K562 (cell line): ENCODE results near the gene DSE. TPM values are rescaled to one million over a fixed set of nuclear protein-coding genes. Genes with fewer than 3 reads are reported as not detected.

Experiments
- BACH1 ChIP-seq: fragments of 200-800 bp; sonication (Bioruptor generic); IDR thresholded peaks from 2 replicates; pipeline ENCODE4 v1.6.1; 2016; ENCODE audit warnings: missing genetic modification characterization, missing compliant biosample characterization
- CEBPB ChIP-seq: fragments of 450-650 bp; IDR thresholded peaks from 2 replicates; pipeline ENCODE4 v1.6.1; 2016; ENCODE audit warnings: missing genetic modification characterization, missing compliant biosample characterization
- CEBPG ChIP-seq, 3 experiments: fragments of 200-800 bp in 1 of 3; sonication (Bioruptor generic) in 1 of 3; sonication (generic) in 1 of 3; formaldehyde crosslinking in 1 of 3; IDR thresholded peaks in 2 of 3; conservative IDR thresholded peaks in 1 of 3; 2 replicates each; pipeline versions ENCODE4 v1.6.1 to v1.8.0; 2016 to 2022; ENCODE audit warnings: missing compliant biosample characterization in 2 of 3, missing genetic modification characterization in 2 of 3, mild to moderate bottlenecking in 1 of 3, missing genetic modification reagents in 1 of 3
- CHCHD3 ChIP-seq: fragments of 250-450 bp; sonication (Bioruptor Pico); IDR thresholded peaks from 2 replicates; pipeline ENCODE4 v2.1.2; 2022; ENCODE audit warnings: mild to moderate bottlenecking
- CREBBP ChIP-seq: IDR thresholded peaks from one replicate; pipeline ENCODE4 v1.6.1; 2012; ENCODE audit warnings: low read depth, mild to moderate bottlenecking, control low read depth, inconsistent platforms, low read length
- MAFF ChIP-seq: IDR thresholded peaks from 2 replicates; pipeline ENCODE4 v1.6.1; 2012; ENCODE audit warnings: low read length, improper control_type of control experiment
- MYNN ChIP-seq, 2 experiments: sonication (generic); formaldehyde crosslinking in 1 of 2; IDR thresholded peaks; 2 replicates each; pipeline versions ENCODE4 v1.5.0 to v1.6.1; 2016 to 2020; ENCODE audit warnings: antibody characterized with exemption in 1 of 2, missing genetic modification reagents in 1 of 2
- SMARCA4 ChIP-seq: fragments of 450-650 bp; IDR thresholded peaks from 2 replicates; pipeline ENCODE4 v1.6.1; 2016
- TGIF2 ChIP-seq: sonication (generic); formaldehyde crosslinking; IDR thresholded peaks from 2 replicates; pipeline ENCODE4 v1.8.1; 2022; ENCODE audit warnings: mild to moderate bottlenecking, missing genetic modification reagents, moderate library complexity
- TOE1 ChIP-seq, 2 experiments: fragments of 450-650 bp in 1 of 2; sonication (generic) in 1 of 2; formaldehyde crosslinking in 1 of 2; IDR thresholded peaks; 2 replicates each; pipeline versions ENCODE4 v1.7.1 to v1.8.0; 2016 to 2022; ENCODE audit warnings: borderline replicate concordance in 2 of 2, mild to moderate bottlenecking in 2 of 2, antibody characterized with exemption in 1 of 2, inconsistent platforms in 1 of 2, low read depth in 1 of 2, missing genetic modification reagents in 1 of 2, moderate library complexity in 1 of 2
- ZFP30 ChIP-seq: fragments of 250-450 bp; sonication (Bioruptor Pico); IDR thresholded peaks from 2 replicates; pipeline ENCODE4 v1.8.0; 2022; ENCODE audit warnings: moderate library complexity, mild to moderate bottlenecking, inconsistent platforms, borderline replicate concordance
- ZNF239 ChIP-seq: fragments of 250-450 bp; sonication (Bioruptor Pico); IDR thresholded peaks from 2 replicates; pipeline ENCODE4 v1.4.0; 2020; ENCODE audit warnings: mild to moderate bottlenecking
- ZNF3 ChIP-seq: fragments of 250-450 bp; sonication (Bioruptor Pico); IDR thresholded peaks from 2 replicates; pipeline ENCODE4 v1.5.0; 2021; ENCODE audit warnings: mild to moderate bottlenecking, moderate library complexity
- ZNF431 ChIP-seq: sonication (generic); formaldehyde crosslinking; IDR thresholded peaks from 2 replicates; pipeline ENCODE4 v1.8.0; 2022; ENCODE audit warnings: mild to moderate bottlenecking, missing genetic modification reagents
- ZNF707 ChIP-seq: fragments of 250-450 bp; sonication (Bioruptor Pico); conservative IDR thresholded peaks from 2 replicates; pipeline ENCODE4 v1.8.0; 2022; ENCODE audit warnings: inconsistent platforms, mild to moderate bottlenecking, moderate library complexity
- ZNF76 ChIP-seq: fragments of 250-450 bp; sonication (Bioruptor Pico); IDR thresholded peaks from 2 replicates; pipeline ENCODE4 v1.4.0; 2020; ENCODE audit warnings: mild to moderate bottlenecking, moderate library complexity, borderline replicate concordance
- ZNF778 ChIP-seq: fragments of 450-650 bp; formaldehyde crosslinking; IDR thresholded peaks from 2 replicates; pipeline ENCODE4 v1.4.0; 2020; ENCODE audit warnings: mild to moderate bottlenecking, moderate library complexity
- ZNF830 ChIP-seq: fragments of 250-450 bp; sonication (Bioruptor Pico); IDR thresholded peaks from 2 replicates; pipeline ENCODE4 v1.5.0; 2021; ENCODE audit warnings: mild to moderate bottlenecking
- polyA plus RNA-seq, 8 experiments: library from polyadenylated mRNA; depleted of rRNA in 4 of 8; stranded (reverse) in 5 of 8; unstranded in 3 of 8; fragments of >200 nt; fragmentation: Nextera tagmentation in 2 of 8; fragmentation: Illumina TruSeq in 1 of 8; extraction: Ambion mirVana in 2 of 8; extraction: Trizol in 1 of 8; gene quantifications; 2 replicates each; pipeline versions ENCODE4 v1.2.1 to v1.2.3, GENCODE V29; 2011 to 2014; ENCODE audit warnings: inconsistent platforms in 1 of 8, missing spikeins in 1 of 8
- total RNA-seq, 7 experiments: library from RNA; depleted of rRNA in 6 of 7; stranded (reverse); fragments of >200 nt in 6 of 7; fragmentation: Illumina TruSeq in 2 of 7; extraction: Trizol in 2 of 7; gene quantifications; 2 replicates each; pipeline versions ENCODE4 v1.2.1 to v1.2.3, GENCODE V29; 2011 to 2021; ENCODE audit warnings: low replicate concordance in 1 of 7
- TF ChIP-seq, protein P1 (sequence below): fragments of 450-650 bp; IDR thresholded peaks from 2 replicates; pipeline ENCODE4 v1.7.0; 2016; ENCODE audit warnings: borderline replicate concordance
- TF ChIP-seq, protein P2 (sequence below): sonication (generic); formaldehyde crosslinking; IDR thresholded peaks from 2 replicates; pipeline ENCODE4 v1.8.0; 2022; ENCODE audit warnings: mild to moderate bottlenecking, missing genetic modification reagents
- TF ChIP-seq, protein P3 (sequence below), 2 experiments: IDR thresholded peaks; 2 replicates each; pipeline ENCODE4 v1.6.1; 2011; ENCODE audit warnings: borderline replicate concordance in 1 of 2, control low read depth in 1 of 2, low read depth in 1 of 2, low read length in 1 of 2, mild to moderate bottlenecking in 1 of 2, mixed read lengths in 1 of 2, moderate library complexity in 1 of 2; ENCODE audit not compliant: insufficient read depth in 1 of 2, insufficient read length in 1 of 2, poor library complexity in 1 of 2, severe bottlenecking in 1 of 2; ENCODE audit errors: extremely low read depth in 1 of 2
- TF ChIP-seq, protein P4 (sequence below): fragments of 450-650 bp; IDR thresholded peaks from one replicate; pipeline ENCODE4 v1.6.1; 2018; ENCODE audit warnings: mild to moderate bottlenecking, moderate library complexity; ENCODE audit not compliant: partially characterized antibody

Gene DSE
- total and polyA plus RNA-seq, 9 of the 15 experiments (the other 6 are each of a cell fraction or from before 2014, with no cell fraction given): 0.49 to 1.7 (median 0.79) TPM

DNA sequence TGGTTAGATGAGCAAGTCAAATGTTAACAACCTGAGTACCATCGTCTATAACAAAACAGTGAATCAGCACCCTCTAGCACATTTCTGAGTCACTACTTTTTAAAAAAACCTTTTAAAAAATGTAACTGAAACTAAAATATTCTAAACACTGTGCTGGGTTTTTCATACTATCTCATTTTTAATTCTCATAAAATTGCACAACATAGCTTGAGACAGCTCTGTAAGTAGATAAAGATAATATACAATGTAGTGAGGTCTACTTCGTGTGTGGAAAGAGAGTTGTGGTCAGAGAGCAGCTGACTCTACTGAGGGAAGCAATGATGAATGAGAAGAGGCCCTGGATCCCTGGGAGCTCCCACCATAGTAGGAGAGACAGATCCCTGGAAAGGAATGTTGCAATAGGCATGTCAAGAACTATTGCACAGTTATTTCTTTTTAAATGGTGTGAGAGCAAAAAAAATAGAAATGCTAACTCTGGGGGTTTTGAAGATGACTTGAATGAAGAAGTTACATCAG, 76.8 kb downstream of the DSE start (continued):
- TF ChIP-seq, protein P1, sequence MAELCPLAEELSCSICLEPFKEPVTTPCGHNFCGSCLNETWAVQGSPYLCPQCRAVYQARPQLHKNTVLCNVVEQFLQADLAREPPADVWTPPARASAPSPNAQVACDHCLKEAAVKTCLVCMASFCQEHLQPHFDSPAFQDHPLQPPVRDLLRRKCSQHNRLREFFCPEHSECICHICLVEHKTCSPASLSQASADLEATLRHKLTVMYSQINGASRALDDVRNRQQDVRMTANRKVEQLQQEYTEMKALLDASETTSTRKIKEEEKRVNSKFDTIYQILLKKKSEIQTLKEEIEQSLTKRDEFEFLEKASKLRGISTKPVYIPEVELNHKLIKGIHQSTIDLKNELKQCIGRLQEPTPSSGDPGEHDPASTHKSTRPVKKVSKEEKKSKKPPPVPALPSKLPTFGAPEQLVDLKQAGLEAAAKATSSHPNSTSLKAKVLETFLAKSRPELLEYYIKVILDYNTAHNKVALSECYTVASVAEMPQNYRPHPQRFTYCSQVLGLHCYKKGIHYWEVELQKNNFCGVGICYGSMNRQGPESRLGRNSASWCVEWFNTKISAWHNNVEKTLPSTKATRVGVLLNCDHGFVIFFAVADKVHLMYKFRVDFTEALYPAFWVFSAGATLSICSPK: no peak
- TF ChIP-seq CEBPG (CRISPR knock-in tag; IDR thresholded peaks at IDR 0.05) (no peak), CEBPG (tag; conservative IDR thresholded peaks at IDR 0.05 in 1 of 2, IDR thresholded peaks at IDR 0.05 in 1 of 2) (peak; percentile 68 to 91), ZNF3 (CRISPR knock-in tag) (no peak), SMARCA4 (no peak), MAFF (no peak), ZNF431 (CRISPR knock-in tag) (no peak), ZNF239 (CRISPR knock-in tag) (no peak), BACH1 (peak; percentile 25; the same call in 1 of the 2 replicates), ZNF830 (CRISPR knock-in tag) (no peak), TGIF2 (no peak), CHCHD3 (no peak), ZFP30 (CRISPR knock-in tag) (no peak), CEBPB (tag) (peak; percentile 90), TOE1 (IDR thresholded peaks at IDR 0.05; ENCODE audit: borderline replicate concordance) (no peak), TOE1 (CRISPR knock-in tag; IDR thresholded peaks at IDR 0.05; ENCODE audit: borderline replicate concordance, low read depth) (no peak), ZNF778 (CRISPR knock-in tag) (no peak), ZNF707 (CRISPR knock-in tag) (no peak), CREBBP (no peak), MYNN (IDR thresholded peaks at IDR 0.05) (no peak), MYNN (CRISPR knock-in tag; IDR thresholded peaks at IDR 0.05) (no peak), ZNF76 (CRISPR knock-in tag) (no peak)
- TF ChIP-seq, protein P2, sequence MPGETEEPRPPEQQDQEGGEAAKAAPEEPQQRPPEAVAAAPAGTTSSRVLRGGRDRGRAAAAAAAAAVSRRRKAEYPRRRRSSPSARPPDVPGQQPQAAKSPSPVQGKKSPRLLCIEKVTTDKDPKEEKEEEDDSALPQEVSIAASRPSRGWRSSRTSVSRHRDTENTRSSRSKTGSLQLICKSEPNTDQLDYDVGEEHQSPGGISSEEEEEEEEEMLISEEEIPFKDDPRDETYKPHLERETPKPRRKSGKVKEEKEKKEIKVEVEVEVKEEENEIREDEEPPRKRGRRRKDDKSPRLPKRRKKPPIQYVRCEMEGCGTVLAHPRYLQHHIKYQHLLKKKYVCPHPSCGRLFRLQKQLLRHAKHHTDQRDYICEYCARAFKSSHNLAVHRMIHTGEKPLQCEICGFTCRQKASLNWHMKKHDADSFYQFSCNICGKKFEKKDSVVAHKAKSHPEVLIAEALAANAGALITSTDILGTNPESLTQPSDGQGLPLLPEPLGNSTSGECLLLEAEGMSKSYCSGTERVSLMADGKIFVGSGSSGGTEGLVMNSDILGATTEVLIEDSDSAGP (CRISPR knock-in tag): no peak
- TF ChIP-seq, protein P3, sequence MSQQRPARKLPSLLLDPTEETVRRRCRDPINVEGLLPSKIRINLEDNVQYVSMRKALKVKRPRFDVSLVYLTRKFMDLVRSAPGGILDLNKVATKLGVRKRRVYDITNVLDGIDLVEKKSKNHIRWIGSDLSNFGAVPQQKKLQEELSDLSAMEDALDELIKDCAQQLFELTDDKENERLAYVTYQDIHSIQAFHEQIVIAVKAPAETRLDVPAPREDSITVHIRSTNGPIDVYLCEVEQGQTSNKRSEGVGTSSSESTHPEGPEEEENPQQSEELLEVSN (IDR thresholded peaks at IDR 0.05; ENCODE audit: borderline replicate concordance in 1 of 2, extremely low read depth in 1 of 2, insufficient read depth in 1 of 2, insufficient read length in 1 of 2, low read depth in 1 of 2, low read length in 1 of 2, poor library complexity in 1 of 2, severe bottlenecking in 1 of 2): no peak
- TF ChIP-seq, protein P4, sequence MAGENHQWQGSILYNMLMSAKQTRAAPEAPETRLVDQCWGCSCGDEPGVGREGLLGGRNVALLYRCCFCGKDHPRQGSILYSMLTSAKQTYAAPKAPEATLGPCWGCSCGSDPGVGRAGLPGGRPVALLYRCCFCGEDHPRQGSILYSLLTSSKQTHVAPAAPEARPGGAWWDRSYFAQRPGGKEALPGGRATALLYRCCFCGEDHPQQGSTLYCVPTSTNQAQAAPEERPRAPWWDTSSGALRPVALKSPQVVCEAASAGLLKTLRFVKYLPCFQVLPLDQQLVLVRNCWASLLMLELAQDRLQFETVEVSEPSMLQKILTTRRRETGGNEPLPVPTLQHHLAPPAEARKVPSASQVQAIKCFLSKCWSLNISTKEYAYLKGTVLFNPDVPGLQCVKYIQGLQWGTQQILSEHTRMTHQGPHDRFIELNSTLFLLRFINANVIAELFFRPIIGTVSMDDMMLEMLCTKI: no peak
